ENCODE measurements around the gene CISD3.

DNA sequence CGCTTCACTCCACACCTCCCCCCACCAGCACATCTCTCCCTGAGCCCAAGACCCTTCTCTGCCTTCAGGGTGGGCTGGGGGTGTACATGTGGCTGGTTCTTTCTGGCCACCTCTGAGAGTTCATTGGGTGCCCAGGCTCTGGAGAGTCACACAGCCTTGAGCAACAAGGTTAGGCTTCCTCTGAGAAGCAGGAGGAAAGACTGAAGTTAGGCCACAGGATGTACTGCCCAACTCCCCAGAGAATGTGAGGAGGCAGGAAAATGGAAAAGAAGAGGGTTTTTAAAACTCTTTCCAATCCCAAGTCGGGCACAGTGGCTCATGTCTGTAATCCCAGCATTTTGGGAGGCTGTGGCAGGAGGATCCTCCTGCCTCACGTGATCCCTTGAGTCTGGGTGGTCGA lies 10.7 kb downstream of the CISD3 start:
- TF ChIP-seq TBP (IDR thresholded peaks at IDR 0.05; ENCODE audit: low read depth, low read length) (no peak), EZH2 (IDR thresholded peaks at IDR 0.05; ENCODE audit: low read depth, low read length, severe bottlenecking) (no peak), POLR2AphosphoS5 (IDR thresholded peaks at IDR 0.05; ENCODE audit: low read depth, low read length) (no peak), POLR2A (IDR thresholded peaks at IDR 0.05; ENCODE audit: control extremely low read depth in 1 of 2, low read depth in 2 of 2, low read length in 2 of 2) (no peak), CREB1 (IDR thresholded peaks at IDR 0.05) (no peak), ZNF274 (IDR thresholded peaks at IDR 0.05; ENCODE audit: borderline replicate concordance, extremely low read depth, low read length) (no peak), PHF8 (conservative IDR thresholded peaks at IDR 0.05; ENCODE audit: low read depth, low read length) (no peak)
- TF ChIP-seq, protein P1, sequence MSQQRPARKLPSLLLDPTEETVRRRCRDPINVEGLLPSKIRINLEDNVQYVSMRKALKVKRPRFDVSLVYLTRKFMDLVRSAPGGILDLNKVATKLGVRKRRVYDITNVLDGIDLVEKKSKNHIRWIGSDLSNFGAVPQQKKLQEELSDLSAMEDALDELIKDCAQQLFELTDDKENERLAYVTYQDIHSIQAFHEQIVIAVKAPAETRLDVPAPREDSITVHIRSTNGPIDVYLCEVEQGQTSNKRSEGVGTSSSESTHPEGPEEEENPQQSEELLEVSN (IDR thresholded peaks at IDR 0.05): no peak
- TF ChIP-seq, protein P2, sequence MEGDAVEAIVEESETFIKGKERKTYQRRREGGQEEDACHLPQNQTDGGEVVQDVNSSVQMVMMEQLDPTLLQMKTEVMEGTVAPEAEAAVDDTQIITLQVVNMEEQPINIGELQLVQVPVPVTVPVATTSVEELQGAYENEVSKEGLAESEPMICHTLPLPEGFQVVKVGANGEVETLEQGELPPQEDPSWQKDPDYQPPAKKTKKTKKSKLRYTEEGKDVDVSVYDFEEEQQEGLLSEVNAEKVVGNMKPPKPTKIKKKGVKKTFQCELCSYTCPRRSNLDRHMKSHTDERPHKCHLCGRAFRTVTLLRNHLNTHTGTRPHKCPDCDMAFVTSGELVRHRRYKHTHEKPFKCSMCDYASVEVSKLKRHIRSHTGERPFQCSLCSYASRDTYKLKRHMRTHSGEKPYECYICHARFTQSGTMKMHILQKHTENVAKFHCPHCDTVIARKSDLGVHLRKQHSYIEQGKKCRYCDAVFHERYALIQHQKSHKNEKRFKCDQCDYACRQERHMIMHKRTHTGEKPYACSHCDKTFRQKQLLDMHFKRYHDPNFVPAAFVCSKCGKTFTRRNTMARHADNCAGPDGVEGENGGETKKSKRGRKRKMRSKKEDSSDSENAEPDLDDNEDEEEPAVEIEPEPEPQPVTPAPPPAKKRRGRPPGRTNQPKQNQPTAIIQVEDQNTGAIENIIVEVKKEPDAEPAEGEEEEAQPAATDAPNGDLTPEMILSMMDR (IDR thresholded peaks at IDR 0.05; ENCODE audit: control extremely low read depth in 1 of 3, insufficient read depth in 1 of 3, low read depth in 1 of 3, low read length in 3 of 3): no peak

Data from H1 (cell line).